RCC 7860 (cell line): ENCODE results near the gene AHI1.
A peak's percentile ranks its signal among the peaks of the same experiment; 100 is the strongest.
"Not testable (repeated sequence)": the region's sequence is repeated elsewhere in the genome, so short reads cannot be mapped to it uniquely, and the experiment has no call there.

Experiments used
- DNase-seq: peaks from one replicate; pipeline ENCODE4 v3.0.0-alpha.2; 2015; ENCODE audit warnings: low spot score
- FAIRE-seq: peaks from 2 replicates; lab custom pipeline; 2012; peaks lifted over from hg19 to GRCh38; lab: Jason Lieb, UNC

Gene AHI1

DNA sequence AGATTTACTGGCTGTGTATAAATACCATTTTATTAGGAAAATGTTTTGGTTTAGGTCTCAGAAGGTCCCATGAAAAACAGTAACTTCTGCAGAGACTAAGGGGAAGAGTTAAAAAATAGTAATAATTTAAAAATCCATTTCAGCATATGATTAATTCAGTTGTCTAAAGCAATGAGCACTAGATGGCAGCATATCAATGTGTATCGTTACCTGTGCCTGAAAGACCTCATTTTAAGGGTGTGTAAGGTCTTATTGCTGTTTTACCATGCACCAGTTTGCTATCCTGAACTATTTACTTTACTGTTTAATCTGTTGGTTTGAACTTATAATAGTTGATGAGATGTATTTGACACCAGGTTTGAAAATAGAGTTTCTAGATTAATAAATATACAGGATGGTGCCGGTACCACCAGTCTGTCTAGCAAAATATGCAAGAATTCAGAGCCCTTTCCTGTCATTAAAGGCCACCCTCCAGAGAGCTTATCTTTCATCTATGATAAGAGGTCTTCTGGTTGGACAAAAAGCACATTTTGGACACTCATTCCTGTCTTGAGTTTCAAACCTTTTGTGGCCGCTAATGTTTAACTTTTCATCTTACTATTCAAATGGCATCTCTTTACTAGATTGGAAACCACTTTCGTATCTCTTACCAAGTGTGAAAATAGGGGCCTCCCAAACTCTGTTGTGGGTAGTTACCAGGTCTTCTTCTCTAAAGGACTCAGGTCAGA, 8.9 kb upstream of the AHI1 start:
- DNase-seq (peak; percentile 23), FAIRE-seq (peak; percentile 62)

DNA sequence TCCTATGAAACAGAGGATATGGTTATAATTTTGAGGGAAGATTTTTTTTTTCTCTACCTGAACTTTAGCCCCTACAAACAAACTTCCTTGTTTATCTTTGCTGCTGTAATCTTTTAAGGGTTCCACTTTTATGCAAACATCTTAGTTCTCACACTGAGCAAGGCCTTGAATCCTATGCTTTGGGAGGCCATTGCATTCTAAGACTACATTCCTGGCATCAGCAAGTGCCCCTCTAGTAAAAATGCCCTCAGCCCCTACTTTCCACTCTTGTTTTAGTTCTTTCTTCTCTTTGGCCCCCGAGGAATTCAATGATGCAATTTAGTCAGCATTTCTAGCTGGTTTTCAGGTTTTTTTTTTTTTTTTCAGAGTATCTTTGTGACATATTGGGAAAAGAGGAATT, 8.1 kb upstream of the AHI1 start:
- DNase-seq (no peak), FAIRE-seq (no peak)

- DNase-seq, result no peak
- FAIRE-seq, result no peak
Measured at GRCh38 chr6:135505222-135505621, 7.7 kb upstream of the AHI1 start.

DNA sequence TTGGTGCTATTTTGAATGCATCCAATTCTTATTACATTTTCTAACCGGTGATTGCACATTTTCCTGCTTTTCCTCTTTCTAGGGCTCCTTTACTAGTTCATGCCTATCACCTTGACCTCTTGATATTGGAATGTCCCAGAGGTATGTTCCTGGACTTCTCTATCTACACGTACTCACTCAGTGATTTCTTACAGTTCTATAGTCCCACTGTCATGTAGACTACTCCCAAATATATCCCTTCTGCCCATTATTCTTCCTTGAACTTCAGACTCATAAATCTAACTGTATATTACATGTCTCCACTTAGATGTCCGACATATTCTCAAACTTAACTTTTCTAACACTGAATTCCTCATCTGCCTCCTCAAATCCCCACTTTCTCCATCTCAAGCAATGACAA, 7.2 kb upstream of the AHI1 start:
- DNase-seq (no peak), FAIRE-seq (no peak)

- no peak for DNase-seq
- no peak for FAIRE-seq
Measured at GRCh38 chr6:135503703-135504475, 6.3 kb upstream of the AHI1 start.

- no peak for DNase-seq
- no peak for FAIRE-seq
Measured at GRCh38 chr6:135499441-135500340, 2.2 kb upstream of the AHI1 start.

DNA sequence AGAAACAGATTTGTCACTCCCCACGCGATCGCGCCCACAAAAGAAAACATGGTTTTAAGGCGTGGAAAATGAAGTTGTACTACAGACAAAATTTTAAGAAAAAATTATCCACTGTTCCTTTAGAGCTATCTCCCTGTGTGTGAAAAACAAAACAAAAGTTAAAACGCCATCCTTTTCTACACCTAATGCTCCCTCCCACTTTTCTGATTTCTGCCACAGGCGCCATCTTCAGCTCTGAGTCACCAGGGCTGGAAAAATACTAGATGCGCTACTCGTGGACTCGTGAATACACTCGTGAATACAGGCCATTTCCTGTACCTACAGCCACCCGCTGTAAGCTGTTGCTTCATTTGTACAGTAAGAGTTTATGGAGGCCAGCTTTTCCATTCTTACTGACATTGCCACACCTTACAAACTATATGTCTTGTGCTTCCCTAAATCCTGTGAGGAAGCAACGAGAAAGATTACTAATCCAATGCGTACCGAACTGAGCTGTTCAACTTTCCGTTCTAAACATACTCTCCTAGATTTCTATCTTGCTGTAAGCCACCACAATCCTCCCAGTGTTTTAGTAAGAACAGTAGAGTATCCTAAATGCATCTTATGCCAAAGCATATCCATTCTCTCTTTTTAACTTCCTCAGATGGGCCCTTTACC, 773 bp upstream of the AHI1 start:
- FAIRE-seq, result peak; percentile 54
- peak; percentile 76 for DNase-seq

DNA sequence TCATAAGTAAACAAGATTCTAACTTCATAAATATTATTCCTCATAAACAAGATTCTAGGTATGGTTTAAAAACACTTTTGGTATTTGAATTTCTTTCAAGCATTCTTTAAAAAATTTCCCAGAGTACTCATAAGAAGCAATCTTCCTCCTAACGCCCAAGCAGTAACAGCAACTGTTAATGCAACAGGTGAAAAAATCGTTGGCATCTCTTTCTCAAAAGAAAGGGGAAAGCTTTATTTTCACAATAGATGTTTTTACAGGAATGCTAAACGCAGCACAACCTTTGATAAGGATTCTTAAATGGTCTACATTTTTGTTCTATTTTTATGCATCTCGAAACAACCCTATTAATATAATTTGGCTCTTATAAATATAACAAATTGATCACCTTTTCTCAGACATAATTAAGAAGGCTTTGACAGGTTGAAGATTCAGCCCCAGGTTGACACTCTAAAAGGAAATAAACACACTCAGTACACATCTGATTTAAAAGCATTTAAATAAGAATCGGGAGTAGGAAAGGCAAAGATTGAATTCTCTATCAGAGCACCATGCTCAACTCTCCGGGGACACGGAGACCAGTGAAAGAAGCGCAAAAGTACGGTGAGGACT, 634 bp downstream of the AHI1 start:
- no peak for FAIRE-seq

DNA sequence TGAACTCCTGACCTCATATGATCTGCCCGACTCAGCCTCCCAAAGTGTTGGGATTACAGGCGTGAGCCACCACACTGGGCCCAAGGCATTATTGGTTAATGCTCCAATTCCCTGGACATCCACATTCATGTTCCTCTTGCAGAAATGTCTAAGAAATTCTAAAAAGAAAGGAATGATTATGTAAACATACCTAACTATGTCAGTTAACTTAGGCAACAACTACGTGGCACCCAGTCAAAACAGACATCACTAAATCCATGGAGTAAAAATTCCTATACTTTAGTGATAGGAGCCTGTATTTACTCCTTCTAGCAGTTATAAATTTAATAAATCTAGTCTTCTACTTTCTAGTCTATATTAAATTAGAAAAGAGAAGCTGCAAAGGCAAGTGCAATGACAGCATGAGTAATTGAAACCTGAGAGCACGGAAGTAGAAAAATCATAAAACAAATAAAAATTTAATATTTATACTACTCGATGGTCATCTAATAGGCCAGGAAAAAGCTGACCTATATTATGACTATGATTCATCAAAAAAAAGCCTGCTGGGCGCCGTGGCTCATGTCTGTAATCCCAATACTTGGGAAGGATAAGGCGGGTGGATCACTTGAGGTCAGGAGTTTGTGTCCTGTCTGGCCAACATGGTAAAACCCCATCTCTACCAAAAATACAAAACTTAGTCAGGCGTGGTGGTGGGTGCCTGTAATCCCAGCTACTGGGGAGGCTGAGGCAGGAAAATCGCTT, 4.2 kb downstream of the AHI1 start:
- DNase-seq (no peak), FAIRE-seq (no peak)

More for the DNA sequence above, 634 bp downstream of the AHI1 start:
- DNase-seq, result no peak

GRCh38 chr6:135490381-135490780, 7.2 kb downstream of the AHI1 start:
- DNase-seq (no peak), FAIRE-seq (no peak)

- DNase-seq (peak; percentile 32), FAIRE-seq (no peak)
Measured at GRCh38 chr6:135488023-135488422, 9.5 kb downstream of the AHI1 start.

DNA sequence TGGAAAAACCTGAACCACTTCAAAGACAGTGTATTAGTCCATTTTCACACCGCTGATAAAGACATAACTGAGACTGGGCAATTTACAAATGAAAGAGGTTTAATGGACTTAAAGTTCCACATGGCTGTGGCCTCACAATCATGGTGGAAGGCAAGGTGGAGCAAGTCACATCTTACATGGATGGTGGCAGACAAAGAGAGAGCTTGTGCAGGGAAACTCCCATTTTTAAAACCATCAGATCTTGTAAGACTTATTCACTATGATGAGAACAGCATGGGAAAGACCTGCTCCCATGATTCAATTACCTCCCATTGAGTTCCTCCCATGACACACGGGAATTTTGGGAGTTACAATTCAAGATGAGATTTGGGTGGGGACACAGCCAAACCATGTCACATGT, 13.6 kb downstream of the AHI1 start:
- not testable (repeated sequence) for FAIRE-seq

GRCh38 chr6:135481783-135482369, 15.7 kb downstream of the AHI1 start:
- FAIRE-seq (no peak), DNase-seq (peak; percentile 18)

More for the DNA sequence above, 13.6 kb downstream of the AHI1 start:
- not testable (repeated sequence) for DNase-seq

DNA sequence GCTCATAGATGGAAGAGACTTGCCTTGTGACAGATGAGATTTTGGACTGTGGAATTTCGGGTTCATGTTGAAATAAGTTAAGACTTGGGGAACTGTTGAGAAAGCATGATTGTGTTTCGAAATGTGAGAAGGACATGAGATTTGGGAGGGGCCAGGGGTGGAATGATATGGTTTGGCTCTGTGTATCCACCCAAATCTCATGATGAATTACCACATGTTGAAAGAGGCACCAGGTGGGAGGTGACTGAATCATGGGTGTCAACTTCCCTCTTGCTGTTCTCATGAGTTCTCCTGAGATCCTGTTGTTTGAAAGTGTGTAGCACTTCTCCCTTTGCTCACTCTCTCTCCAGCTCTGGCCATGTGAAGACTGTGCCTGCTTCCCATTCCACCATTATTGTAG, 17.9 kb downstream of the AHI1 start:
- FAIRE-seq, result no peak
- no peak for DNase-seq

DNA sequence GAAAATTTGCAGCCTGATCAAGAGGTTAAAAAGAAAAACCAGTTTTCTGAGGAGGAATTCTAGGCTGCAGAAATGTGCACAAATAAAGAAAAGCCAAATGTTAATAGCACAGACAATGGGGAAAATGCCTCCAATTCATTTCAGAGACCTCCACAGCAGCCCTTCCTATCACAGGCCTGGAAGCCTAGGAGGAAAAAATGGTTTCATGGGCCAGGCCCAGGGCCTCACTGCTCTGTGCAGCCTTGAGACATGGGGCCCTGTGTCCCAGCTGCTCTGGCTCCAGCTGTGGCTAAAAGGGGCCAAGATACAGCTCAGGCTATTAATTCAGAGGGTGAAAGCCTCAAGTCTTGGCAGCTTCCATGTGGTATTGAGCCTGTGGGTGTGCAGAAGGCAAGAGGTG, 18.9 kb downstream of the AHI1 start:
- DNase-seq (no peak), FAIRE-seq (no peak)

DNA sequence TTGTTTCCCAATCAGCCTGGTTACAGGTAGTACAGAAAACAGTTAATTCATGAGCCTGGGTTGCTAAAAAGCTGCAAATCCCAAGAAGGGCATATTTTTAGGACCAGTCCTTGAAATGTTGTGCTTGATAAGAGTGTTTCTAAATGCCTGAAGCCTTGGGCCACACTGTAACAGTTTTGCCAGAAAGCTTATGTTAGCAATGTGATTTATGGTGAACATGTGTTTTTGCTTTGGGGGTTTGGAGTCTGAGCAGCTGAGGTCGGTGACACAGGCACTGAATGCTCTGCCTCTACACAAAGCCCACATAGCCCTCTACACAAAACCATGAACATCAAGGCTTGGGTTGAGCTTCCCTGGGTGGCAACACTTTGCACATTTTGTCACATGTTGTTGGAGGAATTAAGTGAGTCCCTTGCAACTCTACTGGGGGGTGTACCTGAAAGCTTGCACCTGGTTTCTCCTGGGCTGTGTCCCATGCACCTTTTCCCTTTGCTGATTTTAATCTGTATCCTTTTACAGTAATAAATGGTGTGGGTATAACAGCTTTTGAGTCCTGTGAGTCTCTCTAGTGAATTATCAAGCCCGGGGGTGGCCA, 22.2 kb downstream of the AHI1 start:
- DNase-seq, result no peak
- no peak for FAIRE-seq

- no peak for DNase-seq
- FAIRE-seq, result no peak
Measured at GRCh38 chr6:135474362-135474761, 23.2 kb downstream of the AHI1 start.

- FAIRE-seq (no peak), DNase-seq (no peak)
Measured at GRCh38 chr6:135465903-135466302, 31.6 kb downstream of the AHI1 start.

GRCh38 chr6:135465307-135465706, 32.2 kb downstream of the AHI1 start:
- no peak for FAIRE-seq
- no peak for DNase-seq
